Tibial nerve (tissue), 4 donors: Measurements from ENCODE around the gene TTC12.

Experiments
- CTCF ChIP-seq, 5 experiments: fragments of 200-600 bp in 3 of 5; fragments of 450-650 bp in 2 of 5; sonication (generic) in 3 of 5; IDR thresholded peaks; one replicate each; pipeline ENCODE4 v1.5.1; 2016 to 2019; ENCODE audit warnings: antibody characterized with exemption in 5 of 5, mild to moderate bottlenecking in 3 of 5, moderate library complexity in 2 of 5
- EP300 ChIP-seq, 2 donors: sonication (generic); formaldehyde crosslinking; IDR thresholded peaks; one replicate each; pipeline ENCODE4 v1.6.1; 2017; ENCODE audit warnings: antibody characterized with exemption in 2 of 2, mild to moderate bottlenecking in 1 of 2

- TF ChIP-seq CTCF (IDR thresholded peaks at IDR 0.05) = no peak
- no peak for TF ChIP-seq EP300 (IDR thresholded peaks at IDR 0.05)
Observed at GRCh38 chr11:113396690-113397089, 82.3 kb downstream of the TTC12 start.
